GM12801 (cell line): ENCODE results near the gene COL23A1.

ENCODE experiments used
- TF ChIP-seq, protein P1 (sequence below): IDR thresholded peaks from one replicate; pipeline ENCODE4 v1.5.1; 2011; ENCODE audit warnings: control low read depth; ENCODE audit not compliant: insufficient read length; ENCODE audit errors: extremely low read depth

COL23A1 gene

GRCh38 chr5:178463321-178464155 lies 126.7 kb downstream of the COL23A1 start:
- TF ChIP-seq, protein P1, sequence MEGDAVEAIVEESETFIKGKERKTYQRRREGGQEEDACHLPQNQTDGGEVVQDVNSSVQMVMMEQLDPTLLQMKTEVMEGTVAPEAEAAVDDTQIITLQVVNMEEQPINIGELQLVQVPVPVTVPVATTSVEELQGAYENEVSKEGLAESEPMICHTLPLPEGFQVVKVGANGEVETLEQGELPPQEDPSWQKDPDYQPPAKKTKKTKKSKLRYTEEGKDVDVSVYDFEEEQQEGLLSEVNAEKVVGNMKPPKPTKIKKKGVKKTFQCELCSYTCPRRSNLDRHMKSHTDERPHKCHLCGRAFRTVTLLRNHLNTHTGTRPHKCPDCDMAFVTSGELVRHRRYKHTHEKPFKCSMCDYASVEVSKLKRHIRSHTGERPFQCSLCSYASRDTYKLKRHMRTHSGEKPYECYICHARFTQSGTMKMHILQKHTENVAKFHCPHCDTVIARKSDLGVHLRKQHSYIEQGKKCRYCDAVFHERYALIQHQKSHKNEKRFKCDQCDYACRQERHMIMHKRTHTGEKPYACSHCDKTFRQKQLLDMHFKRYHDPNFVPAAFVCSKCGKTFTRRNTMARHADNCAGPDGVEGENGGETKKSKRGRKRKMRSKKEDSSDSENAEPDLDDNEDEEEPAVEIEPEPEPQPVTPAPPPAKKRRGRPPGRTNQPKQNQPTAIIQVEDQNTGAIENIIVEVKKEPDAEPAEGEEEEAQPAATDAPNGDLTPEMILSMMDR, result no peak

DNA sequence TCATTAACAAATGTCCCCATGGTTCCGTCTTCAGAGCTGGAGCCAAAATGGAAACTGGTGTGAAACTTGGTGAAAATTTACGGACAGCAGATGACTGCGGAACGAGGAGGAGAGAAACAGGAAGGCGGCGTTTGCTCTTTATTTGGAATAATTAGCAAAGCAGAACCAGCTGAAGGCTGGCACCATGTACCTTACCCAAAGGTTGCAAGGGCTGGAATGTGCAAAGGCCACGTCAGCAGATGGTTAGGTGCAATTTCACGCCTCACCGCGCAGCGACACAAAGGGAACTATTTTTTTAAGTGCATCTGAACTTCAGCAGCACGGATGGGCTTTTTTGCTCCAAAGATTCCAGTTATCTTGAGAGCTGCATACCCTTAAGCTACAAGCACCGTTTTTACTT lies 127.4 kb downstream of the COL23A1 start:
- TF ChIP-seq, protein P1, result no peak

- TF ChIP-seq, protein P1, result no peak
Measured at GRCh38 chr5:178462076-178462475, 128.1 kb downstream of the COL23A1 start.

DNA sequence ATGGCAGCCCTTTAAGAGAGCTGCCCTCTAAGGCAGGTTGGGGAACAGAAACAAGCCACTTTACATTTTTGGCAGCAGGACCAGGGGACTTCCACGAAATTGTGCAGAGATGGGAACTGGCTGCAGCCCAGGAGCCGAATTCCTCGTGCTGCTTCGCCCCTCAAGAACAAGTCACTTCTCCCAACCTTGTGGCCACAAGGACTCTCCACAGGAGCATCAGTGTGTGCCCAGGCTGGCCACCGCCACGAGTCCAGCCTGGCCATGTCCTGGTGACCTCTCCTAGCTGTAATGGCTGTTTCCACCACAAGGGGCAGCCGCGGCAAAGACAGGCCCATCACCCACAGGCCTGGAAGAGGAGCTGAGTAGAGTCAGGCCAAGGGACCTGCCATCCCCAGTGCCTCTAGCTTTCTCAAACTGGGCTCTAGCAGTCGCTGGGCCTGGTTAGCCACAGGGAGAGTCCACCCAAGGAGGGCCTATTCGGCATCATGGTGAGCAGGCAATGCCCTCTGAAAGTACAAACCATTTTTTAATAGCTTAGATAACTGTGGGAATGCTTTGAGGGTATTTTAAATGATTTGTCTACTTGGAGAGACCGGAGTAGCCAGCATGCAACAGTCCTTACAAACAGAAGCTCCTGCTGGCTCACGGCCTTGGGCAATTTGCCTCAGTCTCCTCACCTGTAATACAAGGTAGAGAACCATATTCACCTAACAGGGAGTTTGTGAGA lies 129.0 kb downstream of the COL23A1 start:
- TF ChIP-seq, protein P1, result no peak

DNA sequence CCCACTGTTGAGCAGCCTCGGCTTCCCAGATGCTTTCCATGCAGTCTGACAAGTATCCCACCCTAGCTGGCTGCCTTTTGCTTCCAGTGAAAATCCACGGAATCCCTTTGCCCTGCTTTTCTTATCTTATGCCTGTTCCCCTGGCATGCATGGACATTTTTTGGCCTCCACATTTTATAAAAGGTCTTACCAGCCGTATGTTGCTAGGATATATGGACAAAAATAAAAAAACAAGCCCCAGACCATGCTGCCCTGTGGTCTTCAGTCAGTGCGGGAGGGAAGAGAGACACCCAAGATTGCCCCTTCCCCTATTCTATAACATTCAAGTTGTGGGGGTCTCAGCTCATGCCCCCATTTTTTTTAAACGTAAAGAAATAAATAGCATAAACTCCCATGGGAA lies 129.6 kb downstream of the COL23A1 start:
- TF ChIP-seq, protein P1, result no peak

DNA sequence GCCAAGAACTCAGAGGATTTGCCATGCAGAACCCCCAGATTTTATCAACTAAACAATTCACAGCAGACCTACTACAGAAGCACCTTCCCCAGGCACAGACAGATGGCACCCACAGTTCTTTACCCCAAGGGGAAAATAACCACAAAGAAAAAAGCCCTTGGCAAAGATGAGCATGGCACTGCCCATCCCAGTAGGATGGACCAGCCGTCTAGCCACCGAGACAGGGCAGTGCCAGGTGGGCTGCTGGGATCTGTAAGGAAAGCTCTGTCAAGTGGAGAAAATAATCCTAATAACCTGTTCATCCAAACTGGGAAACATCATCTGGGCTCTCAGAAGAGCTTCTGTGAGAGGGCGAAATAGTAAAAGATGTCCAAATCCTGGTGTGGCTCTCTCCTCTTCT lies 130.0 kb downstream of the COL23A1 start:
- TF ChIP-seq, protein P1, result no peak

DNA sequence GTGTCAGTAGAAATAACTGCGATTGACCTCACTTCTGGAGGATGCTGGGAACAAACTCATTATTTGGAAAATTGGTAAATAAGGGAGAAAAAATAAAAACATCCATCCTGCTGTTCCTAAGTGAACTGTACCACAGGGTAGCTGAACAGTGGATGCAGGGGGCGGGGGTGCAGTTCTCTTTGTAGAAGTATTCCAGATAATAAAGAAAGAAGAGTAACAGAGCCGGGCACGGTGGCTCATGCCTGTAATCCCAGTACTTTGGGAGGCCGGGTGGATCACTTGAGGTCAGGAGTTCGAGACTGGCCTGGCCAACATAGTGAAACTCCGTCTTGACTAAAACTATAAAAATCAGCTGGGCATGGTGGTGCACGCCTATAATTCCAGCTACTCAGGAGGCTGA lies 132.1 kb downstream of the COL23A1 start:
- TF ChIP-seq, protein P1, result no peak
